HepG2 (cell line): ENCODE measurements around the gene SRSF2. TPM values are rescaled to one million over a fixed set of nuclear protein-coding genes. Genes with fewer than 3 reads are reported as not detected.

Experiments used
- ATAC-seq: fragments of 200-7000 bp; cut with Tn5 transposase; 3 replicates; pipeline ENCODE4 v1.9.1; 2020; ENCODE audit warnings: mild to moderate bottlenecking, moderate library complexity
- BruUV-seq: library from RNA; stranded (reverse); fragments of 400-500 nt; replicated peaks from 2 replicates; lab custom pipeline; 2021; lab: Mats Ljungman, UMichigan
- CTCF ChIA-PET: fragments of 300-600 bp; formaldehyde crosslinking; extraction: SDS; loops from one replicate; lab custom pipeline; 2021; ENCODE audit warnings: low total read pairs, inconsistent platforms, low intra/inter-chr PET ratio; lab: Yijun Ruan, JAX
- POLR2A ChIA-PET: fragments of 350-600 bp; sonication (Branson Sonifier 250); formaldehyde crosslinking; loops from one replicate; lab custom pipeline; 2020; ENCODE audit warnings: antibody characterized with exemption, inconsistent platforms; lab: Yijun Ruan, JAX
- DNase-seq: peaks from one replicate; pipeline ENCODE4 v3.0.0-alpha.2; 2015; ENCODE audit warnings: low spot score
- FAIRE-seq: peaks from 3 replicates; lab custom pipeline; 2011; peaks lifted over from hg19 to GRCh38; lab: Jason Lieb, UNC
- H2AFZ ChIP-seq: one replicate; pipeline ENCODE4 v1.6.1; 2011; ENCODE audit warnings: low read length, inconsistent platforms
- H3K27ac ChIP-seq: fragments of 300-600 bp; 3 replicates; pipeline ENCODE4 v1.8.0; 2011; ENCODE audit warnings: mixed run types, mild to moderate bottlenecking, mixed read lengths, low read length, inconsistent platforms; ENCODE audit not compliant: insufficient read depth; ENCODE audit errors: extremely low read length
- H3K27me3 ChIP-seq, 2 experiments: fragments of 200-600 bp in 1 of 2; 2 replicates in 1 of 2; 3 replicates in 1 of 2; pipeline versions ENCODE4 v1.6.0 to v1.8.0; 2011; ENCODE audit warnings: low read length in 2 of 2, mild to moderate bottlenecking in 2 of 2, moderate library complexity in 2 of 2, inconsistent platforms in 1 of 2; ENCODE audit not compliant: insufficient read depth in 2 of 2, control insufficient read depth in 1 of 2
- H3K36me3 ChIP-seq, 2 experiments: fragments of 200-600 bp in 1 of 2; replicated peaks in 1 of 2; 2 replicates in 1 of 2; 3 replicates in 1 of 2; pipeline versions ENCODE4 v1.5.1 to v1.8.0; 2011; ENCODE audit warnings: low read length in 2 of 2, inconsistent platforms in 1 of 2; ENCODE audit not compliant: insufficient read depth in 2 of 2, control insufficient read depth in 1 of 2
- H3K4me1 ChIP-seq: 2 replicates; pipeline ENCODE4 v1.5.1; 2012; ENCODE audit warnings: low read length, inconsistent platforms; ENCODE audit not compliant: insufficient read depth
- H3K4me2 ChIP-seq: 2 replicates; pipeline ENCODE4 v1.6.0; 2011; ENCODE audit warnings: low read depth, low read length, inconsistent platforms
- H3K4me3 ChIP-seq, 3 experiments: fragments of 200-600 bp in 1 of 3; sonication (generic), shearing (Covaris generic) in 1 of 3; replicated peaks in 1 of 3; 2 replicates each; pipeline ENCODE4 v1.5.1; 2011 to 2016; ENCODE audit warnings: low read length in 3 of 3, inconsistent platforms in 2 of 3, low read depth in 2 of 3, mild to moderate bottlenecking in 2 of 3, control low read depth in 1 of 3, mixed read lengths in 1 of 3; ENCODE audit not compliant: insufficient read depth in 1 of 3
- H3K79me2 ChIP-seq: one replicate; pipeline ENCODE4 v1.6.1; 2011; ENCODE audit warnings: low read length, inconsistent platforms; ENCODE audit not compliant: insufficient read depth
- H3K9ac ChIP-seq: 2 replicates; pipeline ENCODE4 v1.6.0; 2011; ENCODE audit warnings: mild to moderate bottlenecking, low read depth, low read length, inconsistent platforms; ENCODE audit not compliant: insufficient read depth
- H3K9me3 ChIP-seq: 2 replicates; pipeline ENCODE4 v1.5.1; 2012; ENCODE audit warnings: mild to moderate bottlenecking, low read length
- H4K20me1 ChIP-seq: 2 replicates; pipeline ENCODE4 v1.6.0; 2011; ENCODE audit warnings: inconsistent platforms, mild to moderate bottlenecking, low read length, moderate library complexity; ENCODE audit not compliant: insufficient read depth
- ASH2L ChIP-seq: fragments of 300-600, 200-600 bp; sonication (generic); IDR thresholded peaks from 2 replicates; pipeline ENCODE4 v1.7.0; 2017; ENCODE audit warnings: low read depth, mild to moderate bottlenecking, moderate library complexity, mixed read lengths, low read length; ENCODE audit not compliant: insufficient read length
- CBX5 ChIP-seq: sonication (generic); formaldehyde crosslinking; IDR thresholded peaks from 2 replicates; pipeline ENCODE4 v1.4.0; 2020; ENCODE audit warnings: missing genetic modification reagents, borderline replicate concordance
- NPAS2 ChIP-seq: sonication (generic); formaldehyde crosslinking; IDR thresholded peaks from 2 replicates; pipeline ENCODE4 v1.8.0; 2022; ENCODE audit warnings: mild to moderate bottlenecking, missing genetic modification reagents, borderline replicate concordance
- YY1 ChIP-seq: IDR thresholded peaks from 2 replicates; pipeline ENCODE4 v1.6.1; 2011; ENCODE audit warnings: low read length, low read depth, moderate library complexity, mild to moderate bottlenecking; ENCODE audit not compliant: insufficient read depth, insufficient replicate concordance
- ZNF850 ChIP-seq: sonication (generic); formaldehyde crosslinking; conservative IDR thresholded peaks from 2 replicates; pipeline ENCODE4 v1.9.0; 2021; ENCODE audit warnings: mild to moderate bottlenecking, missing genetic modification reagents
- WGBS: methylation state at CpG from one replicate; pipeline ENCODE4 v1.1.6; 2017; ENCODE audit warnings: low lambda C conversion rate; 5-methylcytosine and 5-hydroxymethylcytosine counted together
- in situ Hi-C: cut with HindIII; loops from 2 replicates; pipeline ENCODE4 v1.10.0; 2017; ENCODE audit warnings: low pct_unique_long_range_greater_than_20kb; ENCODE audit not compliant: extremely low pct_ligation_motif_present
- intact Hi-C: fragments of 100-400 bp; cut with micrococcal nuclease; formaldehyde crosslinking; loops from one replicate; pipeline ENCODE4 v1.10.0; 2022; ENCODE audit not compliant: unreplicated experiment
- polyA plus RNA-seq, 8 experiments: library from polyadenylated mRNA; depleted of rRNA in 3 of 8; stranded (reverse) in 7 of 8; unstranded in 1 of 8; fragments of >200 nt; fragmentation: Illumina TruSeq in 4 of 8; extraction: Trizol in 4 of 8; gene quantifications; 2 replicates each; pipeline versions ENCODE4 v1.2.1 to v1.2.3, GENCODE V29; 2011 to 2016; ENCODE audit warnings: low read depth in 4 of 8, missing spikeins in 1 of 8, mixed read lengths in 1 of 8; ENCODE audit not compliant: insufficient read depth in 1 of 8
- total RNA-seq, 5 experiments: library from RNA; depleted of rRNA; stranded (reverse); fragments of >200 nt; fragmentation: Illumina TruSeq; extraction: Trizol; gene quantifications; 2 replicates each; pipeline ENCODE4 v1.2.3, GENCODE V29; 2016; ENCODE audit warnings: low read depth in 1 of 5
- TF ChIP-seq, protein P1 (sequence below): sonication (generic); formaldehyde crosslinking; IDR thresholded peaks from 2 replicates; pipeline ENCODE4 v1.4.0; 2020; ENCODE audit warnings: missing genetic modification reagents, borderline replicate concordance
- TF ChIP-seq, protein P2 (sequence below): IDR thresholded peaks from 2 replicates; pipeline ENCODE4 v1.6.1; 2012; ENCODE audit warnings: inconsistent platforms
- TF ChIP-seq, protein P3 (sequence below): sonication (generic); formaldehyde crosslinking; IDR thresholded peaks from 2 replicates; pipeline ENCODE4 v1.5.1; 2020; ENCODE audit warnings: missing genetic modification reagents, mild to moderate bottlenecking, borderline replicate concordance

SRSF2 gene
- total and polyA plus RNA-seq, 2 of the 13 experiments (the other 11 are each of a cell fraction or from before 2014, with no cell fraction given) = 306 to 319 TPM

DNA sequence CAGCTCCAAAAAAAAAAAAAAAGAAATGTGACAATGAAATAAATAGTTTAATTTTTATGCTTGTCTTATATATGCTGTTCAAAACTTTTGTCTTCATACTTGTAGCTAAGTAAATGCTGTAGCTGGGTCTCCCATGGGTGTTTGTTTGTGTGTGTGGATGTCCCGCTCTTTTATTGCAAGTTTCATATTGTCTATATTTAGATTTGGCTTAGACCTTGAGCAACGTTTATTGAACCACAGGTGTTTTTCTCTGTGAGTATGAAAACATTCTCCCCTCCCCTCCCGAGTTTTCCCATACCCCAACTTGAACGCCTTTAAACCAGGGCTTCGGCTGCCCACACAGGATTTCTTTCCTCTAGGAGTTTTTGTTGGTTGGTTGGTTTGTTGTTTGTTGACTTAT lies 46.0 kb upstream of the SRSF2 start:
- Histone ChIP-seq H3K27ac (no peak overlapping the region), H3K4me3 (no peak overlapping the region), H3K9me3 (no peaks in the 10 kb centered on the region), H3K9ac (no peak overlapping the region), H3K79me2 (no peaks in the 10 kb centered on the region), H2AFZ (no peak overlapping the region), H3K36me3 (peaks cover 10 to 22% of the 10 kb centered on the region in 2 experiments), H3K27me3 (no peaks in the 10 kb centered on the region; a peak in 1 of 5 replicates), H4K20me1 (no peaks in the 10 kb centered on the region), H3K4me1 (peaks cover 9% of the 10 kb centered on the region), H3K4me2 (no peak overlapping the region)
- ChIA-PET CTCF (no interaction called here), POLR2A (no interaction called here)
- intact Hi-C loops (no loop called here), in situ Hi-C loops (no loop called here)
- WGBS = 95% methylated on average over 5 of the region's 5 CpGs
- TF ChIP-seq ZNF850 (no peak), ASH2L (no peak), YY1 (no peak), NPAS2 (CRISPR knock-in tag) (no peak), CBX5 (CRISPR knock-in tag) (no peak)
- TF ChIP-seq, protein P1, sequence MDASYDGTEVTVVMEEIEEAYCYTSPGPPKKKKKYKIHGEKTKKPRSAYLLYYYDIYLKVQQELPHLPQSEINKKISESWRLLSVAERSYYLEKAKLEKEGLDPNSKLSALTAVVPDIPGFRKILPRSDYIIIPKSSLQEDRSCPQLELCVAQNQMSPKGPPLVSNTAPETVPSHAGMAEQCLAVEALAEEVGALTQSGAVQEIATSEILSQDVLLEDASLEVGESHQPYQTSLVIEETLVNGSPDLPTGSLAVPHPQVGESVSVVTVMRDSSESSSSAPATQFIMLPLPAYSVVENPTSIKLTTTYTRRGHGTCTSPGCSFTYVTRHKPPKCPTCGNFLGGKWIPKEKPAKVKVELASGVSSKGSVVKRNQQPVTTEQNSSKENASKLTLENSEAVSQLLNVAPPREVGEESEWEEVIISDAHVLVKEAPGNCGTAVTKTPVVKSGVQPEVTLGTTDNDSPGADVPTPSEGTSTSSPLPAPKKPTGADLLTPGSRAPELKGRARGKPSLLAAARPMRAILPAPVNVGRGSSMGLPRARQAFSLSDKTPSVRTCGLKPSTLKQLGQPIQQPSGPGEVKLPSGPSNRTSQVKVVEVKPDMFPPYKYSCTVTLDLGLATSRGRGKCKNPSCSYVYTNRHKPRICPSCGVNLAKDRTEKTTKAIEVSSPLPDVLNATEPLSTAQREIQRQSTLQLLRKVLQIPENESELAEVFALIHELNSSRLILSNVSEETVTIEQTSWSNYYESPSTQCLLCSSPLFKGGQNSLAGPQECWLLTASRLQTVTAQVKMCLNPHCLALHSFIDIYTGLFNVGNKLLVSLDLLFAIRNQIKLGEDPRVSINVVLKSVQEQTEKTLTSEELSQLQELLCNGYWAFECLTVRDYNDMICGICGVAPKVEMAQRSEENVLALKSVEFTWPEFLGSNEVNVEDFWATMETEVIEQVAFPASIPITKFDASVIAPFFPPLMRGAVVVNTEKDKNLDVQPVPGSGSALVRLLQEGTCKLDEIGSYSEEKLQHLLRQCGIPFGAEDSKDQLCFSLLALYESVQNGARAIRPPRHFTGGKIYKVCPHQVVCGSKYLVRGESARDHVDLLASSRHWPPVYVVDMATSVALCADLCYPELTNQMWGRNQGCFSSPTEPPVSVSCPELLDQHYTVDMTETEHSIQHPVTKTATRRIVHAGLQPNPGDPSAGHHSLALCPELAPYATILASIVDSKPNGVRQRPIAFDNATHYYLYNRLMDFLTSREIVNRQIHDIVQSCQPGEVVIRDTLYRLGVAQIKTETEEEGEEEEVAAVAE (CRISPR knock-in tag) = no peak
- TF ChIP-seq, protein P2, sequence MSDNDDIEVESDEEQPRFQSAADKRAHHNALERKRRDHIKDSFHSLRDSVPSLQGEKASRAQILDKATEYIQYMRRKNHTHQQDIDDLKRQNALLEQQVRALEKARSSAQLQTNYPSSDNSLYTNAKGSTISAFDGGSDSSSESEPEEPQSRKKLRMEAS = no peak
- TF ChIP-seq, protein P3, sequence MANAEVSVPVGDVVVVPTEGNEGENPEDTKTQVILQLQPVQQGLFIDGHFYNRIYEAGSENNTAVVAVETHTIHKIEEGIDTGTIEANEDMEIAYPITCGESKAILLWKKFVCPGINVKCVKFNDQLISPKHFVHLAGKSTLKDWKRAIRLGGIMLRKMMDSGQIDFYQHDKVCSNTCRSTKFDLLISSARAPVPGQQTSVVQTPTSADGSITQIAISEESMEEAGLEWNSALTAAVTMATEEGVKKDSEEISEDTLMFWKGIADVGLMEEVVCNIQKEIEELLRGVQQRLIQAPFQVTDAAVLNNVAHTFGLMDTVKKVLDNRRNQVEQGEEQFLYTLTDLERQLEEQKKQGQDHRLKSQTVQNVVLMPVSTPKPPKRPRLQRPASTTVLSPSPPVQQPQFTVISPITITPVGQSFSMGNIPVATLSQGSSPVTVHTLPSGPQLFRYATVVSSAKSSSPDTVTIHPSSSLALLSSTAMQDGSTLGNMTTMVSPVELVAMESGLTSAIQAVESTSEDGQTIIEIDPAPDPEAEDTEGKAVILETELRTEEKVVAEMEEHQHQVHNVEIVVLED (CRISPR knock-in tag) = no peak
- no TSS peak for BruUV-seq
- FAIRE-seq (no peak), ATAC-seq (no peak), DNase-seq (no peak)
